ENCODE results near the gene PKHD1. TPM values are rescaled to one million over a fixed set of nuclear protein-coding genes. Genes with fewer than 3 reads are reported as not detected.
A peak's percentile ranks its signal among the peaks of the same experiment; 100 is the strongest.

Gene PKHD1
- total and polyA plus RNA-seq, 2 donors: 0.02 to 0.05 TPM

DNA sequence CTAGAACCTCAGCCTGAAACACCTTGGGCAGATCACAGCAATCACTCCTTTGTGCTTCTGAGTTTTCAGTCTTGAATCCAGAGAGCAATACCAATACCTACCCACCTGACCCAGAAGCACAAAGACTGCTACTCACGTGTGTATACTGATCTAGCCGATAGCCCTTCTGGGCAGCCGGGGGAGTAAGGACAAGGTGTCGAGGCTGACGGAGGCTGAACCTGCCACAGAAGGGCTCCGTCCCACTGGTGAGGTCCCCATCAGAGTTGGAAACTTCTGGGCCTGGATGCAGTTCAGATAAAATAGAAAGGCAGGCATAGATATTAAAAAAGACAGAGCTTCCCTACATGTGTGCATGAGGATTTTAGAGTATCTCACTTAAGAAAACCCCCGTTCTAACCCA lies 32.0 kb downstream of the PKHD1 start:
- no peaks in the 10 kb centered on the region for H3K9me3 ChIP-seq (ENCODE audit: control insufficient read depth in 2 of 2, insufficient read depth in 1 of 2, low read length in 1 of 2)
- H3K27me3 ChIP-seq (ENCODE audit: control insufficient read depth in 2 of 2, insufficient read depth in 1 of 2, low read length in 1 of 2): peaks cover 0 to 2% of the 10 kb centered on the region in 2 donors
- DNase-seq (ENCODE audit: low read depth in 6 of 9, low spot score in 9 of 9): no peak
- H3K27ac ChIP-seq (ENCODE audit: low read depth in 1 of 2, low read length in 1 of 2): no peak overlapping the region
- H3K4me3 ChIP-seq (ENCODE audit: low read length in 2 of 2): no peak overlapping the region
- no peaks in the 10 kb centered on the region for H3K36me3 ChIP-seq (ENCODE audit: control insufficient read depth in 2 of 2, insufficient read depth in 2 of 2, low read length in 1 of 2)
- 96% methylated on average over 7 of the region's 7 CpGs for WGBS
- no peaks in the 10 kb centered on the region for H3K4me1 ChIP-seq (ENCODE audit: control insufficient read depth in 2 of 2, insufficient read depth in 2 of 2, low read length in 2 of 2)

DNA sequence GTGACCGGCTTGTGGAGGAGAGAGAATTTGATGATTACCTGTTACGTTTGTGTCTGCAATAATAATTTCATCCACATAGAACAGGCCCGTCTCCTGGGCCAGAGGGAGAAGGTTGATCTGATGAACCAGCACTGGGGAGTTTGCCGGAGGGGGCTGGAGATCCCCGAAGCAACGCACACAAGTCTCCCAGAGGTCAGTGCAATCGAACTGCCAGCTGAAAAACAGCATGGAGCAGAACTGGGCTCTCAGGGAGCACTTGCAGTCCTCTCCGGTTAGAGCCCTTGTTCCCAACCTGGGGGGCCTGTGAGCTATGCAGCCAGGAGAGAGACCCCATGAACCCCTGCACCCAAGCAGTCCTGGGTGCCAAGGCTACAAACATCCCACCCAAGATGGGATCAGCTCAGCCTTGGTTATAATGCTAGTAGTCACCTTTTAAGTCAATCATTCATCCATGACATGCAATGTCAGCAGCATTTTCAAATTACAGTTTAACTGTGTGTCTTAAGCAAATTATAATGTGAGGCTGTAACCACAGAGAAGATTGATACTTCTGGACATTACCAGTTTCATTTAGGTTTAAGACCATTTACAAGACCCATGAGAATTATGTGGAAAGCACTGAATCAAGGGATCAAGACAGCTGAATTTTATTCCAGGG lies 34.2 kb downstream of the PKHD1 start:
- Histone ChIP-seq H3K9me3 (ENCODE audit: control insufficient read depth in 2 of 2, insufficient read depth in 1 of 2, low read length in 1 of 2) (no peaks in the 10 kb centered on the region), H3K27me3 (ENCODE audit: control insufficient read depth in 2 of 2, insufficient read depth in 1 of 2, low read length in 1 of 2) (peaks cover 2% of the 10 kb centered on the region in 2 donors), H3K4me1 (ENCODE audit: control insufficient read depth in 2 of 2, insufficient read depth in 2 of 2, low read length in 2 of 2) (no peaks in the 10 kb centered on the region), H3K27ac (ENCODE audit: low read depth in 1 of 2, low read length in 1 of 2) (no peak overlapping the region), H3K4me3 (ENCODE audit: low read length in 2 of 2) (no peak overlapping the region), H3K36me3 (ENCODE audit: control insufficient read depth in 2 of 2, insufficient read depth in 2 of 2, low read length in 1 of 2) (no peaks in the 10 kb centered on the region)
- no peak for DNase-seq (ENCODE audit: low read depth in 6 of 9, low spot score in 9 of 9)
- whole genome bisulfite sequencing: 97% methylated on average over 8 of the region's 8 CpGs

DNA sequence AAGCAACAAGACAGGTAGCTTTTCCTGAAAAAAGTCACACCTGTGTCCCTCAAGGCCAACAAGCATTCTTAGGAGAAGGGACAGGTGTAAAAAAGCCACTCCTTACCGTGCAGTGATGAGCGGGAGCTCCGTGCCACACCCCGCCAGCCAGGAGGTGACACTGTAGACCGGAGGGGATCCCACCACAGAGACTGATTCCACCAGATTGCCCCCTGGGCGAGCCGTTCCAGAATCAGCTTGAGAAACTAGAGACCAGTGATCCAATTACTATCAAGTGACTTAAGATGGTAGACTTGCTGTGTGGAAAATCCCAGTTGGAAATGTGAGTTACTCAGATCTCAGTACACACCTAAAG lies 37.4 kb downstream of the PKHD1 start:
- Histone ChIP-seq H3K27me3 (ENCODE audit: control insufficient read depth in 2 of 2, insufficient read depth in 1 of 2, low read length in 1 of 2) (peaks cover 2% of the 10 kb centered on the region in 2 donors), H3K27ac (ENCODE audit: low read depth in 1 of 2, low read length in 1 of 2) (no peak overlapping the region), H3K4me3 (ENCODE audit: low read length in 2 of 2) (no peak overlapping the region), H3K9me3 (ENCODE audit: control insufficient read depth in 2 of 2, insufficient read depth in 1 of 2, low read length in 1 of 2) (no peaks in the 10 kb centered on the region), H3K36me3 (ENCODE audit: control insufficient read depth in 2 of 2, insufficient read depth in 2 of 2, low read length in 1 of 2) (no peaks in the 10 kb centered on the region), H3K4me1 (ENCODE audit: control insufficient read depth in 2 of 2, insufficient read depth in 2 of 2, low read length in 2 of 2) (no peaks in the 10 kb centered on the region)
- no peak for DNase-seq (ENCODE audit: low read depth in 6 of 9, low spot score in 9 of 9)
- 75% methylated on average over 7 of the region's 7 CpGs for WGBS

DNA sequence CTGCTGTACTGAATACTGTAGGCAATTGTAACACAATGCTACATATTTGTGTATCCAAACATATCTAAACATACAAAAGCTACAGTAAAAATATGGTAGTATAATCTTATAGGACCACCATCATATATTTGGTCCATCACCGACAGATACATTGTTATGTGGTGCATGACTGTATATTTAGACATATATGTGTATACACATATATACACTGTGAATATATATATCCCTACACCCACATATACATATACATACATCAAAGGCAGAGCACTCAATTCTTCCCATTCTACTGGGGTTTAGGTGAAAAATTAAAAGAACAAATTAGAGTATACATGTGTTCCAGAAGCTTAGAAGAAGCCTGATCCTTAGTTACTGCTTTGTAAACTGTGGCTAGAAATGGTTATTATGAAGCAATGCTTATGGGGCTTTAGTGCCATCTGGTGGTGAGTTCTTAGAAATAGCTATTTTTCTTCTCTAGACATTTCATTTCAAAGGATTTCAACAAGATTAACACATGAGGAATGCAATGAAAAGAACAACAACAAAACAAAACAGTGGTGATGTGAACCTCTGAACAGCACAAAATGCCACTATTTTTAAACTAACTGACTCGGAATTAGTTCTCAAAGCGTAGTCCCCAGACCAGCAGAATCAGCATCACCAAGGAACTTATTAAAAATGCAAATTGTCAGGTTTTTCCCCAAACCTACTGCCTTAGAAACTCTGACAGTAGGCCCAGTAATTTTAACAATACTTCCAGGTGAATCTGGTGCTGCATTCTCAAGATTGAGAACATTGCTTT lies 38.0 kb downstream of the PKHD1 start:
- peak in 7 of 9 donors; percentile 9 to 56 (median 26) for DNase-seq (ENCODE audit: low read depth in 6 of 9, low spot score in 9 of 9)
- no peaks in the 10 kb centered on the region for H3K9me3 ChIP-seq (ENCODE audit: control insufficient read depth in 2 of 2, insufficient read depth in 1 of 2, low read length in 1 of 2)
- no peak overlapping the region for H3K4me3 ChIP-seq (ENCODE audit: low read length in 2 of 2)
- H3K4me1 ChIP-seq (ENCODE audit: control insufficient read depth in 2 of 2, insufficient read depth in 2 of 2, low read length in 2 of 2): no peaks in the 10 kb centered on the region
- no peaks in the 10 kb centered on the region for H3K36me3 ChIP-seq (ENCODE audit: control insufficient read depth in 2 of 2, insufficient read depth in 2 of 2, low read length in 1 of 2)
- no peak overlapping the region for H3K27ac ChIP-seq (ENCODE audit: low read depth in 1 of 2, low read length in 1 of 2)
- WGBS: 50% methylated on average over 3 of the region's 3 CpGs
- peaks cover 2% of the 10 kb centered on the region in 2 donors for H3K27me3 ChIP-seq (ENCODE audit: control insufficient read depth in 2 of 2, insufficient read depth in 1 of 2, low read length in 1 of 2)

DNA sequence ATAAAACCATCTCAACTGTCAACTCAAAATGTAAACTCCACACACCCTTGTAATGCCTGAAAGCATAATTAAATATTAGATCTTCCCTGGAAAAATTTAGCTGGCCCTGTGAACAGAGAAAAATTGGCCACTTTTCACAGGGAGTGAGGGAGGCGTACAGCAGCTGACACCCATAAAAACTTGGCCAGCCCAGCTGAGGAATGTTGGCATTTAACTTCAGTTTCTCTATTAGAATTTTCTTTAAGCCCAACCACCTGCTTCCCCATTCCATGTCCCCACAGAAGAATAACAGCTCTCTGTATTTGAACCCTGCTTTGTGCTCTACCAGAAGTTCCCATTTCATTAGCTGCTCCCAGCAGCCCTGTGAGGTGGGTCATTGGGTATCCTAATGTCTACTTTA lies 41.0 kb downstream of the PKHD1 start:
- H3K36me3 ChIP-seq (ENCODE audit: control insufficient read depth in 2 of 2, insufficient read depth in 2 of 2, low read length in 1 of 2): no peaks in the 10 kb centered on the region
- no peak for DNase-seq (ENCODE audit: low read depth in 6 of 9, low spot score in 9 of 9)
- H3K27ac ChIP-seq (ENCODE audit: low read depth in 1 of 2, low read length in 1 of 2): no peak overlapping the region
- H3K27me3 ChIP-seq (ENCODE audit: control insufficient read depth in 2 of 2, insufficient read depth in 1 of 2, low read length in 1 of 2): peaks cover 0 to 2% of the 10 kb centered on the region in 2 donors
- H3K4me3 ChIP-seq (ENCODE audit: low read length in 2 of 2): no peak overlapping the region
- no peaks in the 10 kb centered on the region for H3K9me3 ChIP-seq (ENCODE audit: control insufficient read depth in 2 of 2, insufficient read depth in 1 of 2, low read length in 1 of 2)
- no peaks in the 10 kb centered on the region for H3K4me1 ChIP-seq (ENCODE audit: control insufficient read depth in 2 of 2, insufficient read depth in 2 of 2, low read length in 2 of 2)
- WGBS: 44% methylated on average over 1 of the region's 1 CpG

DNA sequence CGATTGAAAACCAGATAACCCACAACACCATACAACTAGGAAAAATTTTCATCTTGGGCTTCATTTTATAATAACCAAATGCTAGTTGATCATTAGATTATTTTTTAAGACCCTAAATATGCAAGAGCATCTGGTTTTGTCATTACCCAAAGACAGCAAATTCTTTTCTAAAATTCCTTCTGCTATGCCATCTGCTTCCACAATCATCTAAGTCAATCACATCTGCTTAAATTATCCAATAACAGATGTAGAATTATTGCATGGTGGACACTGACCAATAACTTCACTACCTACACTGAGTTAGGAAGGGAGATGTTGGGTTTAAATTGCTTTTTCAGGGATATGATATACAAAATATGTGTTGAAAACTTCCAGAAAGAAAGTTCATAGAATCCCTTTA lies 41.9 kb downstream of the PKHD1 start:
- Histone ChIP-seq H3K4me1 (ENCODE audit: control insufficient read depth in 2 of 2, insufficient read depth in 2 of 2, low read length in 2 of 2) (no peaks in the 10 kb centered on the region), H3K9me3 (ENCODE audit: control insufficient read depth in 2 of 2, insufficient read depth in 1 of 2, low read length in 1 of 2) (no peaks in the 10 kb centered on the region), H3K27ac (ENCODE audit: low read depth in 1 of 2, low read length in 1 of 2) (no peak overlapping the region), H3K4me3 (ENCODE audit: low read length in 2 of 2) (no peak overlapping the region), H3K36me3 (ENCODE audit: control insufficient read depth in 2 of 2, insufficient read depth in 2 of 2, low read length in 1 of 2) (no peaks in the 10 kb centered on the region), H3K27me3 (ENCODE audit: control insufficient read depth in 2 of 2, insufficient read depth in 1 of 2, low read length in 1 of 2) (peaks cover 0 to 2% of the 10 kb centered on the region in 2 donors)
- WGBS: 95% methylated on average over 1 of the region's 1 CpG
- no peak for DNase-seq (ENCODE audit: low read depth in 6 of 9, low spot score in 9 of 9)

DNA sequence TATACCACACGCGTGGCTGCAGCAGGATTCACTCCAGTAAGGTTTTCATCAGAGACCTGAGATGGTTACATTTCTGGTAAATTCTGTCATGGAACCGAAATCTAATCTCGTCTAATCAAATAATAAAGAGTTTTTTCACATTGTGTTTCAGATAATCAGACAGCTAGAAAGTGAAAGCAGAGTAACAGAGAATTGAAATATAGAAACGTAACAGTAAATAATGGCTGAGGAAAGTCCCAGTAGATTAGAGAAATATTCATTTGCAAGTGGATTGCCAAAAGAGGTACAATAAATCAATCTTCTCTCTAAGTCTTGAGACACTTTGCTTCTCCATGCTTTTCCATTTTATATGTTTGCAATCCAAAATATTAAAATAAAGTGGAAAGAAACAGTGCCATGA lies 42.4 kb downstream of the PKHD1 start:
- Histone ChIP-seq H3K27ac (ENCODE audit: low read depth in 1 of 2, low read length in 1 of 2) (no peak overlapping the region), H3K4me1 (ENCODE audit: control insufficient read depth in 2 of 2, insufficient read depth in 2 of 2, low read length in 2 of 2) (no peaks in the 10 kb centered on the region), H3K4me3 (ENCODE audit: low read length in 2 of 2) (no peak overlapping the region), H3K9me3 (ENCODE audit: control insufficient read depth in 2 of 2, insufficient read depth in 1 of 2, low read length in 1 of 2) (no peaks in the 10 kb centered on the region), H3K36me3 (ENCODE audit: control insufficient read depth in 2 of 2, insufficient read depth in 2 of 2, low read length in 1 of 2) (no peaks in the 10 kb centered on the region), H3K27me3 (ENCODE audit: control insufficient read depth in 2 of 2, insufficient read depth in 1 of 2, low read length in 1 of 2) (peaks cover 0 to 1% of the 10 kb centered on the region in 2 donors)
- DNase-seq (ENCODE audit: low read depth in 6 of 9, low spot score in 9 of 9): no peak
- WGBS: 94% methylated on average over 5 of the region's 5 CpGs

DNA sequence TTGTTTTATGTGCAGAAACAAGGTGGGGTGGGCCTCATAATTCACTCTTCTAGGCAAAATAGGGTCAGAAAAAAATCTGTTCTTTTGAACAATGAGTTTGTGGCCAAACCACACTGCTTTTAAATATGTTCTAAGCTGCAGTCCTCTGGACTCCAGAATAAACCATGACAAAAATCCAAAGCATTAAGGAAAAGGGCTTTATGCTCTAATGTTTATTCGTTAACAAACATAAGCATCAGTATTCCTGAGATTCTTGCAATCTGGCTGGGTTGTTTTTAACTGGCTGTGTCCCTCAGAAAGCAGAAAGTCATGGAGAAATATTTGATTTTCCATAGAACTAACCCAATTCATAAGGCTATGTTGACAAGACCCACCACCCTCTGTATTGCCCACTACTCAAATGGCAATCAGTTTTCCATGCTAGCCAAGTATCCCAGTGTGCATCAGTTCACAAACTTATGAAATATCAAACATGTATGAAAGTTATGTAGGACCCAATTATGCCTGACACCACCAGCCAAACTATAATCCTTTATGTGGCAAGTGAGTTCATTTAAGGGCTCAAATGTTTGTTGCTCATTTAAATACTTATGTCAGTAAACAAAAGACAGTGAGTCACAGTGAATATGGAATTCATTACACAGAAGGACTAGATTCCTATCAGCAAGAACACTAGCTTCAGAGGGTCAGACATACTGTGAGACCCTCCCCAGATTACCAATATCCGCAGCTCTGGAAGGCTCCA lies 45.1 kb downstream of the PKHD1 start:
- Histone ChIP-seq H3K36me3 (ENCODE audit: control insufficient read depth in 2 of 2, insufficient read depth in 2 of 2, low read length in 1 of 2) (no peaks in the 10 kb centered on the region), H3K27ac (ENCODE audit: low read depth in 1 of 2, low read length in 1 of 2) (no peak overlapping the region), H3K4me1 (ENCODE audit: control insufficient read depth in 2 of 2, insufficient read depth in 2 of 2, low read length in 2 of 2) (no peaks in the 10 kb centered on the region), H3K9me3 (ENCODE audit: control insufficient read depth in 2 of 2, insufficient read depth in 1 of 2, low read length in 1 of 2) (no peaks in the 10 kb centered on the region), H3K27me3 (ENCODE audit: control insufficient read depth in 2 of 2, insufficient read depth in 1 of 2, low read length in 1 of 2) (no peaks in the 10 kb centered on the region), H3K4me3 (ENCODE audit: low read length in 2 of 2) (no peak overlapping the region)
- DNase-seq (ENCODE audit: low read depth in 6 of 9, low spot score in 9 of 9): no peak
- WGBS: 91% methylated on average over 2 of the region's 2 CpGs

DNA sequence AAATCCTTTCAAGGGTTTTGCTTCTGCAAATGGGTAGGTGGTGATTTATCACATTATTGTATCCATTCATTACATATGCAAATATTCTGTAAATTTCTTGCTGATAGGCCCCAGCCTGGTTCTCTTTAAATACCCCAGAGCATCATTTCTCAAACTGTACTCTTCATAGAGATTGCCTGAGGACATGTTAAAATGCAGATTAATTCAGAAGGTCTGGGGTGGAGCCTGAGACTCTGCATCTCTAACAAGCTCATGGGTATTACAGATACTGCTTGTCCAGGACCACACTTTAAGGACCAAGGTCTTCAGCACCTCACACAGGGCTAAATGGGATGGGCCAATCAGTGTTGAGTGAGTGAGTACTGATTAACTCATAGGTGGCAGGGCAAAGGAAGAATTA lies 46.3 kb downstream of the PKHD1 start:
- Histone ChIP-seq H3K27ac (ENCODE audit: low read depth in 1 of 2, low read length in 1 of 2) (no peak overlapping the region), H3K9me3 (ENCODE audit: control insufficient read depth in 2 of 2, insufficient read depth in 1 of 2, low read length in 1 of 2) (no peaks in the 10 kb centered on the region), H3K4me1 (ENCODE audit: control insufficient read depth in 2 of 2, insufficient read depth in 2 of 2, low read length in 2 of 2) (no peaks in the 10 kb centered on the region), H3K36me3 (ENCODE audit: control insufficient read depth in 2 of 2, insufficient read depth in 2 of 2, low read length in 1 of 2) (no peaks in the 10 kb centered on the region), H3K27me3 (ENCODE audit: control insufficient read depth in 2 of 2, insufficient read depth in 1 of 2, low read length in 1 of 2) (no peaks in the 10 kb centered on the region), H3K4me3 (ENCODE audit: low read length in 2 of 2) (no peak overlapping the region)
- no peak for DNase-seq (ENCODE audit: low read depth in 6 of 9, low spot score in 9 of 9)
